Measurements from ENCODE around the gene MCF2L.

MCF2L gene

GRCh38 chr13:112981451-112981850 lies 12.4 kb downstream of the MCF2L start:
- DNase-seq, result no peak

DNA sequence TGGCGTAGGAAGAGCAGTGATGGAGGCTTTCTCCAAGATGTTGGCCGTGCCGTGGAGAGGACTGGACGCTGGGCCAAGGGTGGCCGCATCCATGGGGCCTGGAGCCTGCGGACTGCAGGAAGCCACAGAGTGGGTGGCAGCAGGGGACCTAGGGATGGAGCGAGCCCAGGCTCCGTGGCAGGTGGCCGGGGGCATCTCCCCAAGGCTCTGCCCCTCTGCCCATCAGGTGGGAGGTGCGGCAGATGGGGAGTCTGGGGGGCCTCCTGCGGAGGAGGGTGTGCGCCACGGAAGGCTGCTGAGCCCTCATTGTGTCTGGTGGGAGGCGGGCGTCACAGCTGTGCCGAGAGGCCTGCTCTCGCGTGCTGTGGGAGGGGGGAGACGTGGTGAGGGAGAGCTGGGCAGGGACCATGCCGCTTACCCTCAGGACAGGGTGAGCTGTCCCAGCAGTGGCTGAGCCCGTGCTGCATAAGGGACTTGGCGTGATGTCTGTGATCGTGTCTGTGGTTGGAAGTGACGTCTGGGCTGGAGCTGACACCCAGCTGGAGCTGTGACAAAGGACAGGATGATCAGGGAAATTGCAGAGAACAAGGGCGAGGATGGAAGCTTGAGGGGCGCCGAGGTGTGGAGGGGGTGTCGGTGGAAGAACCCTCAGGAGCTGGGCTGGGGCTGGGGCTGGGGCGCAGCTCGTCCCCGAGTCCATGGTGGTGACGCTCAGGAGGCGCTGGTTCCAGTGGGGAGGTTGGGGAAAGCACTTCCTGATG lies 13.4 kb downstream of the MCF2L start:
- no peak for DNase-seq

- DNase-seq, result no peak
Measured at GRCh38 chr13:112983042-112983305, 14.0 kb downstream of the MCF2L start.

- DNase-seq, result no peak
Measured at GRCh38 chr13:112983428-112984196, 14.6 kb downstream of the MCF2L start.

GRCh38 chr13:112984501-112984900 lies 15.5 kb downstream of the MCF2L start:
- DNase-seq, result no peak

GRCh38 chr13:112984954-112985802 lies 16.2 kb downstream of the MCF2L start:
- no peak for DNase-seq

GRCh38 chr13:112985803-112986408 lies 16.9 kb downstream of the MCF2L start:
- no peak for DNase-seq

DNA sequence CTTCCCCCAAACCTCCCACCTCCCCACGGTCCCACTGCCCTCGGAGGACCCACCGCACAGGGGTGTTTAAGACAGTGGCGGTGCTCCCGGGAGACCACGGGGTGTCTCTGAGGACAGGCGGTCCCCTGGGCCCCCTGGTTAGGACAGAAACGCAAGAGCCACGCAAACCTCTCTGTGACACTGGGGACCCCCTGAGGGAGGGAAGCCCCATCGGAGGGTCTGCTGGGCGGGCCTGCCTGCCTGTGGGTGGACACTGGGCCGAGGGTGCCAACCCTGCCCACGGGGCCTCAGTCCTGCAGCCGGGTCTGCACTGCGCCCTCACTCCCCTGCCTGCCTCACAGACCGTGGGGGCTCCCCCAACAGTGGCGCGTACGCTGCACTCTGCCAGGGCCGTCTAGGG lies 17.5 kb downstream of the MCF2L start:
- no peak for DNase-seq

DNA sequence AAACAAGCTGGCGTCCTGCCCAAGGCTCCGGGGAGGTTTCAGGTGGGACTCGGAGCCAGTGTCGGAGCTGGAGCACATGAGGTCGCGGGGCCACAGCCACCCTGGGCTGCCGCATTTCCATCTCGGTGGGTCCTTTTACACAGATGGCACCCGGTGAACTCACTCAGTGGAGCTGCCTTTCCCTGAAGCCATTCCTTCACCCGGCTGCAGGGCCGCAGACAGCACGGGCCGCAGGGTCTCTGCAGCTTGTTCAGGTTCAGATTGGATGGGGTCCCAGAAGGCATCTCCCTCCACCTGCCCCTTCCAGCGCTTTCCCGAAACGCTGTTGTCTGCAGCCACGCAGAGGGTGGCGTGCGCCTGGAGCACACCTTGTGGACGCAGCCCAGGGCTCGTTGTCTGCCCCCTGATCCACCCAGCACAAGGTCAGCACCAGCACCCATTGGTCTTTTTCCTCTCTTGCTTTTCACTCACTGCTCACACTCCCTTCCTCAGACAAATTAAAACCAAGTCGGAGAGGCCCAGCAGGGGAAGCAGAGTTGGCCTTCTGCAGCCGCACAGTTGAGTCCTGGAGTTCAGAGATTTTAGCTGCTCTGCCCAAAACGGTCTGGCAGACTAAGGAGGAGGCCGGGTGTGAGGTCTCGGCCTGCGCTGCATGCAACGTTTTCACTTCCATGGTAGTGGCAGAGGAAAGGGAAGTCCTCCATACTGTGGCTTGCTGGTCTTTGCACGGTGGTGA lies 18.1 kb downstream of the MCF2L start:
- no peak for DNase-seq

GRCh38 chr13:112987682-112988024 lies 18.6 kb downstream of the MCF2L start:
- DNase-seq, result no peak

DNA sequence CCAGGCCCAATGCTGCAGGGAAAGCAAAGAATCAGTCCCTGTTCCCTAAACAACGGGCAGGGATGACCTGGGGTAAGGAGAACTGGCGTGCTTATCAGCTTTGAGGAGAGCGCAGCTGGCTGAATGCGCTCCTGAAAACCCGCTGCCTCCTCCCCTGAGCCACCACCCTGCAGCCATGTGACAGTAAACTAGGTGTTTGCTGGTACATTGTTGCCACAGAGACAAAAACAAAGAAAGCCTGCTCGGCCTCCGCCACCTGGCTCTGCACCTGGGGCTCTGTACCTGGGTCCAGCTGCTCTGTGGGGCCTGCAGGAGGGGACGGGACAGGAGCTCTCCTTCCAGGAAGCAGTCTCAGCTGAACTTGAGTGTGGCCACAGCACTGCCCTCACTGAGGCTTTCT lies 21.8 kb downstream of the MCF2L start:
- DNase-seq, result no peak

DNA sequence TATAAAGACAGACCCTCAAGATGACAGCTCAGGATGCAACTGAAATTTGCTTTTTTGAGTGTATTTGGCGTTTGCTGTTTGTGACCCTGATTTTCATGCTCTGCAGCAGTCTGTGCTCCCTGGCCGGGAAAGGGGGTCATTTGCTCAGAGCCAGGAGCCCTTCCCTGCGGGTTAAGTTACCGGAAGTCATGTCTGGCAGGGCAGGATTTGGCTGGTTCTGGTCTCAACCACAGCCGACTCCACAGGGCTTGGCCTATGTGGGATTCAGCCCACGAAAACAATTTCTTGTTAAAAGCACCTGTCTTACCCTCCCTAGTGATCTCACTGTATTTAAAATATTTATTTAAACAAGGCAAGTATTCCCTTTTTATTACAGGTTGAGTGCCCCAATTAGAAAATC lies 22.6 kb downstream of the MCF2L start:
- no peak for DNase-seq

- DNase-seq, result no peak
Measured at GRCh38 chr13:112992931-112993680, 24.1 kb downstream of the MCF2L start.

DNA sequence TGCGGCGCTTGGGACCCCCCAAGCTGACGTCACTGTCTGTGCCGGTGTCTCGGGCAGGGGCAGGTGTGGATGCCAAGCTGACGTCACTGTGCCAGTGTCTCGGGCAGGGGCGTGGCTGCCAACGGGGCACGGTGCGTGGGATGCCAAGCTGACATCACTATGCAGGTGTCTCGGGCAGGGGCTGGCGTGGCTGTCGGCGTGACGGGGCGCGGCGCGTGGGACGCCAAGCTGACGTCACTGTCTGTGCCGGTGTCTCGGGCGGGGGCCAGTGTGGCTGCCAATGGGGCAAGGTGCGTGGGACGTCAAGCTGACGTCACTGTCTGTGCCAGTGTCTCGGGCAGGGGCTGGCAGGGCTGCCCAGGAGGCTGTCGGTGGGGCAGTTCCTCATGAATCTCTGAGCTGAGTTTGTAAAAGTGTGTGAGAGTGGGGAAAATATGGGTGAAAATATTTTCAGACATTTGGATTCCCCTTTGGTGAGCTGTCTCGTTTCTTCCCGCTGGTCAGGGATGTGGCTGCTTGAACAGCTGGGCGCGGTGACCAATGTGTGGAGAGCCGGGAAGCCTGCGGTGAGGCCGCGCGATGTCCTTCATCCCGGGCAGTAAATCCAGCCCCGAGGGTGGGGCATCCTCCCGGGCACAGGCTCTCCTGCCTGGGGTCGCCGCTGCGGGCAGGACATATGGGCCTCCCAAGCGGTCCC lies 25.2 kb downstream of the MCF2L start:
- no peak for DNase-seq

DNA sequence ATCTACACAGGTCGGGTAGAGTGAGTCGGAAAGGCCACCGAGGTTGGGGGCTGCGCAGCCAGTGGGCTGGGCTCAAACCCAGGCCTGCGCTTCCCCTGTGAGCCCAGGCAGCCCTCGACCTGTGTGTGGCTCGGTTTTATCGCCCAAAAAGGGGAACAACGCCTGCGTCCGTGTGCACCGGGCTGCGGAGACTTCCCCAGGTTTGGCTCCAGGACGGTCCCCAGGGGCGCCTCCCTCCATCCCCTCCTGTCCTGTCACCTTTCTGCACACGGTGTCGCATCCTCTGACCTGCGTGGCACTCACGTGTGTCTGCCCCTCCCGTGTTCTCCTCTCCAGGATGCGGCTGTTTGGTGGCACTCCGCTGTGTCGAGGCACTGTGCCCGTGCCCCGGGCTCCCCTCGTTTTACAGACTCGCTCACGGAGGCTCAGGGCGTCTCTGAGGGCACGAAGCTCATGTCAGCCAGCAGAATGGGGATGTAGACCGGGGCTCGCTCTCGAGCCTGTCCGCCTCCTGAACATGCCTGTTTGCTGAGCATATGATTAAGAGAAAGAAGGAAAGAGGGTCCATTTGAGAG lies 25.9 kb downstream of the MCF2L start:
- no peak for DNase-seq

- DNase-seq, result no peak
Measured at GRCh38 chr13:112995395-112996191, 26.6 kb downstream of the MCF2L start.

- DNase-seq, result no peak
Measured at GRCh38 chr13:112996671-112997091, 27.7 kb downstream of the MCF2L start.

DNA sequence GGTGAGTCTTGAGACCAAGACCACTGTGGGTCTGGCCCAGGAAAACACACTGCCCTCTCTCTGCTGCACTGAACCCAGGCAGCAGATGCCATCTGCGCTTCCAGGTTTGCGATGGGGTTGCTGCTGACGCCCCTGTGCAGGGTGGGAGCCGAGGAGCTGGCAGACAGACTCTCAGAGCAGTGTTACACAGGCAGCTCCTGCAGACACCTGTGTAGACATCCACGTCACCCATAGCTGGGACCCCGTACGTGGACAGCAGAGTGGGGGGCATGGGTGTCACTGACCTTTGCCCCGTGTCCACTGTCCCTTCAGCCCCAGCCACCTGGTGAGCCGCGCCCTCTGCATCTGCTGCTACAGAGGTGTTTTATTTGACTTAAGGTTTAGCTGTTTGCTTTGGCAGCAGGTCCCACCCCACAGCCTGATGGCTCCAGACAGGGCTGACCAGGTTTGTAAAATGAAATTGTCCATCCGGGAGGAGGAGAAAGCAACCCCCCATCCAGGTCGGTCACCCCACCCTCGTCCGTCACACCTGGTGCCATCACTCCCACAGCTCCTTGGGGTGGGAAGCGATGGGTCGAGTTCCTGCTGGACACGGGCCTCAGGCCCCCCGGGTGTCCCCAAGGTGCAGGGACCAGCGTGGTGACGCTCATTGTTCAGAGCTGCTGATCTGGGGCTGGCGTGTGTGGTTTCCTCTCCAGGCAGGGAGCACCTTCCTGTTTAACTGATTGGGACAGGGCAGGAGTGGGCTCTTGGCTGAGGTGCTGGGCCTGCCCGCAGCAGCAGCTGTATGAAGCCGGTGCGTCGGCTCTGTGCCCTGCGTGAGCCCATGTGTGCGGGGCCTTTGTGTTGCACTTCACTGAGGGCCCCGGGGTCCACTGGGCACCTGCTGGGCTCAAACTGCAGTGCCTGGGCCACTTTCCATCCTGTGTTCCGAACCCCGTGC lies 28.4 kb downstream of the MCF2L start:
- no peak for DNase-seq
